IMR-90 (cell line): ENCODE results near the gene CUX1. TPM values are rescaled to one million over a fixed set of nuclear protein-coding genes. Genes with fewer than 3 reads are reported as not detected.

Experiments used
- ATAC-seq: fragments of 200-7000 bp; cut with Tn5 transposase; 2 replicates; pipeline ENCODE4 v1.9.1; 2020; ENCODE audit warnings: low read depth, mild to moderate bottlenecking, moderate library complexity
- BruUV-seq: library from RNA; stranded (reverse); fragments of 400-500 nt; replicated peaks from 2 replicates; lab custom pipeline; 2021; lab: Mats Ljungman, UMichigan
- CTCF ChIA-PET: fragments of 300-600 bp; formaldehyde crosslinking; extraction: SDS; loops from one replicate; lab custom pipeline; 2021; ENCODE audit warnings: antibody characterized with exemption; lab: Yijun Ruan, JAX
- POLR2A ChIA-PET: fragments of 300-600 bp; sonication (Branson Sonifier 250); formaldehyde crosslinking; loops from one replicate; lab custom pipeline; 2022; ENCODE audit warnings: antibody characterized with exemption; ENCODE audit not compliant: unreplicated experiment; lab: Charles Lee
- DNase-seq: peaks from one replicate; pipeline ENCODE4 v3.0.0; 2013
- H2AFZ ChIP-seq: replicated peaks from 2 replicates; pipeline ENCODE3; 2013; ENCODE audit warnings: low read length, mild to moderate bottlenecking; ENCODE audit not compliant: poor library complexity
- H2AK5ac ChIP-seq: 2 replicates; pipeline ENCODE4 v1.6.1; 2013; ENCODE audit warnings: low read depth, low read length, inconsistent platforms
- H2AK9ac ChIP-seq: replicated peaks from 2 replicates; pipeline ENCODE3; 2013; ENCODE audit warnings: mild to moderate bottlenecking, low read depth, low read length, moderate library complexity; ENCODE audit not compliant: poor library complexity
- H2BK120ac ChIP-seq: 2 replicates; pipeline ENCODE4 v1.6.1; 2013; ENCODE audit warnings: low read depth, low read length, inconsistent platforms
- H2BK15ac ChIP-seq: 3 replicates; pipeline ENCODE4 v1.6.1; 2013; ENCODE audit warnings: low read depth, low read length, inconsistent platforms
- H2BK20ac ChIP-seq: 2 replicates; pipeline ENCODE4 v1.6.1; 2013; ENCODE audit warnings: low read depth, mild to moderate bottlenecking, inconsistent platforms, low read length, moderate library complexity
- H2BK5ac ChIP-seq: 2 replicates; pipeline ENCODE4 v1.6.1; 2013; ENCODE audit warnings: mild to moderate bottlenecking, low read depth, low read length, inconsistent platforms; ENCODE audit not compliant: poor library complexity, severe bottlenecking
- H3K14ac ChIP-seq: replicated peaks from 2 replicates; pipeline ENCODE4 v1.6.1; 2013; ENCODE audit warnings: low read depth, low read length, inconsistent platforms
- H3K18ac ChIP-seq: 2 replicates; pipeline ENCODE4 v1.6.1; 2013; ENCODE audit warnings: low read depth, low read length, control low read depth
- H3K23ac ChIP-seq: 2 replicates; pipeline ENCODE4 v1.6.1; 2013; ENCODE audit warnings: low read depth, low read length, inconsistent platforms
- H3K27ac ChIP-seq: 2 replicates; pipeline ENCODE4 v1.5.1; 2013; ENCODE audit warnings: mild to moderate bottlenecking, control low read depth, low read length; ENCODE audit not compliant: insufficient read depth
- H3K27me3 ChIP-seq: 2 replicates; pipeline ENCODE4 v1.6.1; 2013; ENCODE audit warnings: low read length; ENCODE audit not compliant: control insufficient read depth, insufficient read depth
- H3K36me3 ChIP-seq: 2 replicates; pipeline ENCODE4 v1.6.1; 2013; ENCODE audit warnings: low read length, mixed read lengths; ENCODE audit not compliant: control insufficient read depth, insufficient read depth
- H3K4ac ChIP-seq: 2 replicates; pipeline ENCODE4 v1.6.1; 2013; ENCODE audit warnings: low read depth, low read length, inconsistent platforms
- H3K4me1 ChIP-seq: 2 replicates; pipeline ENCODE4 v1.6.1; 2013; ENCODE audit warnings: low read length, mixed read lengths; ENCODE audit not compliant: control insufficient read depth, insufficient read depth
- H3K4me2 ChIP-seq: 2 replicates; pipeline ENCODE4 v1.6.1; 2013; ENCODE audit warnings: low read depth, mild to moderate bottlenecking, control low read depth, low read length, moderate library complexity
- H3K4me3 ChIP-seq: 2 replicates; pipeline ENCODE4 v1.5.1; 2013; ENCODE audit warnings: low read depth, mild to moderate bottlenecking, control low read depth, low read length, moderate library complexity; ENCODE audit not compliant: insufficient read depth
- H3K56ac ChIP-seq: 2 replicates; pipeline ENCODE4 v1.6.1; 2013; ENCODE audit warnings: low read length, inconsistent platforms; ENCODE audit not compliant: insufficient read depth; ENCODE audit errors: extremely low read depth
- H3K79me1 ChIP-seq, 2 experiments: 2 replicates each; pipeline ENCODE4 v1.6.1; 2013; ENCODE audit warnings: low read length in 2 of 2, inconsistent platforms in 1 of 2, low read depth in 1 of 2
- H3K9ac ChIP-seq: 2 replicates; pipeline ENCODE4 v1.6.1; 2013; ENCODE audit warnings: low read depth, low read length, control low read depth
- H3K9me1 ChIP-seq: 2 replicates; pipeline ENCODE4 v1.6.1; 2013; ENCODE audit warnings: low read length, inconsistent platforms; ENCODE audit not compliant: insufficient read depth
- H3K9me3 ChIP-seq: 2 replicates; pipeline ENCODE4 v1.6.1; 2013; ENCODE audit warnings: low read length; ENCODE audit not compliant: control insufficient read depth, insufficient read depth
- H4K20me1 ChIP-seq: 2 replicates; pipeline ENCODE4 v1.6.1; 2013; ENCODE audit warnings: low read length, inconsistent platforms; ENCODE audit not compliant: insufficient read depth
- H4K5ac ChIP-seq: 2 replicates; pipeline ENCODE4 v1.6.1; 2013; ENCODE audit warnings: mild to moderate bottlenecking, low read depth, low read length, control low read depth
- H4K8ac ChIP-seq, 2 experiments: 2 replicates each; pipeline ENCODE4 v1.6.1; 2013; ENCODE audit warnings: low read depth in 2 of 2, low read length in 2 of 2, control low read depth in 1 of 2, inconsistent platforms in 1 of 2
- H4K91ac ChIP-seq: 2 replicates; pipeline ENCODE4 v1.6.1; 2013; ENCODE audit warnings: low read depth, low read length, inconsistent platforms; ENCODE audit not compliant: insufficient read depth
- BHLHE40 ChIP-seq: fragments of 150-350 bp; IDR thresholded peaks from 2 replicates; pipeline ENCODE4 v1.6.1; 2016; ENCODE audit warnings: mild to moderate bottlenecking, low read depth, low read length
- CTCF ChIP-seq: conservative IDR thresholded peaks from 2 replicates; pipeline ENCODE4 v1.5.1; 2012; ENCODE audit warnings: mild to moderate bottlenecking, low read depth, low read length, improper control_type of control experiment
- ELK1 ChIP-seq: fragments of 150-350 bp; IDR thresholded peaks from 2 replicates; pipeline ENCODE4 v1.6.1; 2016; ENCODE audit warnings: low read depth, mild to moderate bottlenecking, low read length, moderate library complexity, borderline replicate concordance
- FOS ChIP-seq: fragments of 150-350 bp; IDR thresholded peaks from 2 replicates; pipeline ENCODE4 v1.6.1; 2016; ENCODE audit warnings: low read depth, low read length
- MAFK ChIP-seq: IDR thresholded peaks from 2 replicates; pipeline ENCODE4 v1.6.1; 2012; ENCODE audit warnings: low read depth, low read length, improper control_type of control experiment
- MXI1 ChIP-seq: IDR thresholded peaks from 2 replicates; pipeline ENCODE4 v1.6.1; 2012; ENCODE audit warnings: low read depth, mild to moderate bottlenecking, low read length, moderate library complexity, borderline replicate concordance
- NFE2L2 ChIP-seq: fragments of 150-350 bp; IDR thresholded peaks from 2 replicates; pipeline ENCODE4 v1.6.1; 2016; ENCODE audit warnings: low read depth, mild to moderate bottlenecking, low read length
- POLR2A ChIP-seq: IDR thresholded peaks from 2 replicates; pipeline ENCODE4 v1.6.1; 2012; ENCODE audit warnings: mild to moderate bottlenecking, low read depth, low read length
- RAD21 ChIP-seq: IDR thresholded peaks from 2 replicates; pipeline ENCODE4 v1.6.1; 2012; ENCODE audit warnings: low read length, improper control_type of control experiment
- RCOR1 ChIP-seq: IDR thresholded peaks from 2 replicates; pipeline ENCODE4 v1.6.1; 2012; ENCODE audit warnings: mild to moderate bottlenecking, low read length, improper control_type of control experiment; ENCODE audit not compliant: insufficient replicate concordance
- RFX5 ChIP-seq: IDR thresholded peaks from 2 replicates; pipeline ENCODE4 v1.8.0; 2012; ENCODE audit warnings: low read depth, mild to moderate bottlenecking, low read length, moderate library complexity
- SMC3 ChIP-seq: fragments of 150-350 bp; IDR thresholded peaks from 2 replicates; pipeline ENCODE4 v1.6.1; 2016; ENCODE audit warnings: low read depth, mild to moderate bottlenecking, antibody characterized with exemption, low read length, moderate library complexity
- USF2 ChIP-seq: fragments of 150-350 bp; IDR thresholded peaks from 2 replicates; pipeline ENCODE4 v1.6.1; 2017; ENCODE audit warnings: mild to moderate bottlenecking, antibody characterized with exemption, low read length, low read depth
- WGBS, 2 experiments: methylation state at CpG; one replicate each; pipeline versions ENCODE4 v1.1.5 to v1.1.7; 2013; ENCODE audit warnings: missing lambda C conversion rate in 2 of 2; ENCODE audit not compliant: insufficient read length in 1 of 2; ENCODE audit errors: extremely low coverage in 2 of 2; 5-methylcytosine and 5-hydroxymethylcytosine counted together
- dilution Hi-C: fragments of 300-500 bp; cut with HindIII; formaldehyde crosslinking; loops from one replicate; pipeline ENCODE4 v1.14.3; 2018; ENCODE audit warnings: low sequenced_read_pairs; ENCODE audit not compliant: unreplicated experiment
- in situ Hi-C: fragments of 300-500 bp; cut with MboI; formaldehyde crosslinking; loops from 3 replicates; pipeline ENCODE4 v1.14.3; 2019; ENCODE audit warnings: low sequenced_read_pairs, inconsistent platforms, mixed read lengths
- intact Hi-C: fragments of 100-400 bp; cut with micrococcal nuclease; formaldehyde crosslinking; loops from 2 replicates; pipeline ENCODE4 v1.10.0; 2022
- polyA plus RNA-seq, 3 experiments: library from polyadenylated mRNA; depleted of rRNA; stranded (reverse); fragments of >200 nt; gene quantifications; 2 replicates each; pipeline ENCODE4 v1.2.3, GENCODE V29; 2012; ENCODE audit warnings: low replicate concordance in 1 of 3
- total RNA-seq: library from RNA; depleted of rRNA; stranded (reverse); fragments of >200 nt; gene quantifications from 2 replicates; pipeline ENCODE4 v1.2.3, GENCODE V29; 2012

CUX1 gene
- total and polyA plus RNA-seq, 2 of the 4 experiments (the other 2 are of a cell fraction), result 19.7 to 46.4 TPM

GRCh38 chr7:101910991-101911799 lies 93.8 kb downstream of the CUX1 start:
- BruUV-seq, result no TSS peak
- Histone ChIP-seq H2AK5ac (peak overlapping the region; percentile 85), H3K14ac (peak overlapping the region; percentile 7), H3K4me1 (peaks cover 31% of the 10 kb centered on the region), H3K56ac (no peak overlapping the region), H3K27ac (peak overlapping the region; percentile 86), H3K4me3 (no peak overlapping the region), H2BK15ac (peak overlapping the region; percentile 77; the same call in 2 of the 3 replicates), H3K9me1 (peaks cover 18% of the 10 kb centered on the region), H4K5ac (peak overlapping the region; percentile 89), H4K8ac (peak overlapping the region; percentile 64 to 83; a peak in 2 of 4 replicates), H2BK20ac (peak overlapping the region; percentile 57; the same call in 1 of the 2 replicates), H3K79me1 (peaks cover 47 to 88% of the 10 kb centered on the region in 2 experiments), H3K27me3 (no peaks in the 10 kb centered on the region), H4K91ac (peak overlapping the region; percentile 76), H3K4me2 (no peak overlapping the region), H3K23ac (0 out of 2 replicates have a peak overlapping the region, but pooled peaks have one; percentile 24), H3K4ac (peak overlapping the region; percentile 60), H2BK5ac (peak overlapping the region; percentile 74), H2AK9ac (peak overlapping the region; percentile 80), H2BK120ac (peak overlapping the region; percentile 59; the same call in 1 of the 2 replicates), H3K36me3 (peaks cover 2% of the 10 kb centered on the region; the same call in 1 of the 2 replicates), H2AFZ (no peak overlapping the region), H4K20me1 (peaks cover 8% of the 10 kb centered on the region), H3K9me3 (no peaks in the 10 kb centered on the region), H3K18ac (peak overlapping the region; percentile 91), H3K9ac (no peak overlapping the region)
- in situ Hi-C loops (no loop called here), dilution Hi-C loops (no loop called here), intact Hi-C loops (loop anchor here (5.0 kb wide), 1 partner anchor 94 kb away; the partner anchor contains the start of gene CUX1)
- no peak for TF ChIP-seq SMC3
- no peak for TF ChIP-seq MAFK
- no peak for TF ChIP-seq BHLHE40
- no peak for TF ChIP-seq RCOR1
- TF ChIP-seq MXI1, result no peak
- no peak for TF ChIP-seq FOS
- TF ChIP-seq POLR2A, result no peak
- no peak for TF ChIP-seq NFE2L2
- TF ChIP-seq CTCF, result no peak
- no peak for TF ChIP-seq RFX5
- TF ChIP-seq ELK1, result no peak
- no peak for TF ChIP-seq RAD21
- no peak for TF ChIP-seq USF2
- DNase-seq, result peak; percentile 37
- ATAC-seq, result peak; percentile 16; the same call in 1 of the 2 replicates
- POLR2A ChIA-PET, result no interaction called here
- WGBS, 2 experiments, result 78% methylated on average over 8 of the region's 17 CpGs; no CpG with 5 or more reads in 1 of the 2 experiments
- CTCF ChIA-PET, result interaction anchor here (0.7 kb wide), 1 partner anchor 15 kb away, joined by 3 read pairs; no protein-coding TSS in a partner anchor
